H9 (cell line): ENCODE measurements around the gene CD4. TPM values are rescaled to one million over a fixed set of nuclear protein-coding genes. Genes with fewer than 3 reads are reported as not detected.
A peak's percentile ranks its signal among the peaks of the same experiment; 100 is the strongest.

Source experiments
- DNase-seq: peaks from one replicate; pipeline ENCODE4 v3.0.0-alpha.2; 2017
- H2AFZ ChIP-seq: one replicate; pipeline ENCODE4 v1.6.1; 2013; ENCODE audit warnings: mild to moderate bottlenecking, low read length, control low read depth, moderate library complexity
- H2AK5ac ChIP-seq: 2 replicates; pipeline ENCODE4 v1.6.1; 2013; ENCODE audit warnings: low read length, control low read depth, mixed read lengths; ENCODE audit not compliant: insufficient read length
- H2BK120ac ChIP-seq: one replicate; pipeline ENCODE4 v1.6.1; 2013; ENCODE audit warnings: low read depth, mild to moderate bottlenecking, low read length, control low read depth, inconsistent platforms; ENCODE audit not compliant: poor library complexity, severe bottlenecking
- H2BK12ac ChIP-seq: 2 replicates; pipeline ENCODE4 v1.6.1; 2013; ENCODE audit warnings: low read length, control low read depth, mixed read lengths, low read depth; ENCODE audit not compliant: insufficient read length
- H2BK15ac ChIP-seq: 2 replicates; pipeline ENCODE4 v1.6.1; 2013; ENCODE audit warnings: low read depth, low read length, control low read depth
- H2BK20ac ChIP-seq: one replicate; pipeline ENCODE4 v1.6.1; 2013; ENCODE audit warnings: low read depth, mild to moderate bottlenecking, low read length, control low read depth, inconsistent platforms; ENCODE audit not compliant: poor library complexity, severe bottlenecking
- H2BK5ac ChIP-seq: 2 replicates; pipeline ENCODE4 v1.6.1; 2013; ENCODE audit warnings: low read length, control low read depth, mixed read lengths; ENCODE audit not compliant: insufficient read length
- H3K14ac ChIP-seq: 2 replicates; pipeline ENCODE4 v1.6.1; 2013; ENCODE audit warnings: low read length, control low read depth; ENCODE audit not compliant: insufficient read depth
- H3K18ac ChIP-seq: 2 replicates; pipeline ENCODE4 v1.6.1; 2013; ENCODE audit warnings: low read depth, mild to moderate bottlenecking, mixed read lengths, low read length, control low read depth; ENCODE audit not compliant: insufficient read length
- H3K23ac ChIP-seq: 2 replicates; pipeline ENCODE4 v1.6.1; 2013; ENCODE audit warnings: low read length, control low read depth, mixed read lengths, low read depth; ENCODE audit not compliant: insufficient read length
- H3K23me2 ChIP-seq: 2 replicates; pipeline ENCODE4 v1.6.1; 2013; ENCODE audit warnings: low read depth, mild to moderate bottlenecking, mixed read lengths, low read length, control low read depth; ENCODE audit not compliant: insufficient read length, poor library complexity, severe bottlenecking
- H3K27ac ChIP-seq: 2 replicates; pipeline ENCODE4 v1.5.1; 2013; ENCODE audit warnings: low read length, control low read depth, mixed read lengths, low read depth; ENCODE audit not compliant: insufficient read length
- H3K27me3 ChIP-seq: 2 replicates; pipeline ENCODE4 v1.6.1; 2013; ENCODE audit warnings: low read length, control low read depth, inconsistent platforms; ENCODE audit not compliant: insufficient read depth
- H3K4ac ChIP-seq: 2 replicates; pipeline ENCODE4 v1.6.1; 2013; ENCODE audit warnings: low read depth, mild to moderate bottlenecking, control low read depth, inconsistent platforms, low read length, moderate library complexity
- H3K4me1 ChIP-seq: 2 replicates; pipeline ENCODE4 v1.6.1; 2013; ENCODE audit warnings: low read length, control low read depth, inconsistent platforms; ENCODE audit not compliant: insufficient read depth
- H3K4me2 ChIP-seq: 2 replicates; pipeline ENCODE4 v1.6.1; 2013; ENCODE audit warnings: low read length, control low read depth, mixed read lengths; ENCODE audit not compliant: insufficient read length, insufficient read depth
- H3K56ac ChIP-seq: 2 replicates; pipeline ENCODE4 v1.6.1; 2013; ENCODE audit warnings: low read depth, mild to moderate bottlenecking, mixed read lengths, low read length, control low read depth; ENCODE audit not compliant: insufficient read length
- H3K79me1 ChIP-seq: 2 replicates; pipeline ENCODE4 v1.6.1; 2013; ENCODE audit warnings: low read depth, mild to moderate bottlenecking, moderate library complexity, low read length, control low read depth, inconsistent platforms; ENCODE audit not compliant: insufficient read depth, poor library complexity, severe bottlenecking
- H3K79me2 ChIP-seq: 2 replicates; pipeline ENCODE4 v1.6.1; 2013; ENCODE audit warnings: low read length, control low read depth, inconsistent platforms; ENCODE audit not compliant: insufficient read depth
- H3K9ac ChIP-seq: 2 replicates; pipeline ENCODE4 v1.6.1; 2013; ENCODE audit warnings: low read length, control low read depth, mixed read lengths; ENCODE audit not compliant: insufficient read length; ENCODE audit errors: extremely low read depth
- H3K9me3 ChIP-seq: one replicate; pipeline ENCODE4 v1.6.1; 2013; ENCODE audit warnings: low read depth, low read length, inconsistent platforms; ENCODE audit not compliant: control insufficient read depth
- H3T11ph ChIP-seq: one replicate; pipeline ENCODE4 v1.6.1; 2013; ENCODE audit warnings: mild to moderate bottlenecking, low read length, control low read depth, inconsistent platforms
- H4K20me1 ChIP-seq: one replicate; pipeline ENCODE4 v1.6.1; 2013; ENCODE audit not compliant: control insufficient read depth, insufficient read length, insufficient read depth
- H4K5ac ChIP-seq: 2 replicates; pipeline ENCODE4 v1.6.1; 2013; ENCODE audit warnings: low read depth, mild to moderate bottlenecking, mixed read lengths, low read length, control low read depth; ENCODE audit not compliant: insufficient read length
- H4K8ac ChIP-seq: replicated peaks from 2 replicates; pipeline ENCODE4 v1.6.1; 2013; ENCODE audit warnings: low read length, control low read depth, mixed read lengths, low read depth; ENCODE audit not compliant: insufficient read length
- H4K91ac ChIP-seq: 2 replicates; pipeline ENCODE4 v1.6.1; 2013; ENCODE audit warnings: low read depth, mild to moderate bottlenecking, moderate library complexity, mixed read lengths, low read length, control low read depth; ENCODE audit not compliant: insufficient read length
- H3K27ac Mint-ChIP-seq, 3 experiments: 2 replicates in 2 of 3; 3 replicates in 1 of 3; pipeline ENCODE4 v1.8.0; 2020 to 2021; ENCODE audit warnings: mixed read lengths in 3 of 3, mild to moderate bottlenecking in 1 of 3, moderate library complexity in 1 of 3
- H3K27me3 Mint-ChIP-seq: 2 replicates; pipeline ENCODE4 v1.8.0; 2021; ENCODE audit warnings: low read depth, mild to moderate bottlenecking, moderate library complexity, mixed read lengths
- H3K36me3 Mint-ChIP-seq, 3 experiments: 2 replicates in 2 of 3; 3 replicates in 1 of 3; pipeline ENCODE4 v1.8.0; 2020 to 2021; ENCODE audit warnings: low read depth in 3 of 3, mixed read lengths in 3 of 3; ENCODE audit not compliant: insufficient read depth in 1 of 3
- H3K4me1 Mint-ChIP-seq, 2 experiments: 2 replicates each; pipeline ENCODE4 v1.8.0; 2020; ENCODE audit warnings: mixed read lengths in 2 of 2
- H3K4me3 Mint-ChIP-seq, 2 experiments: 2 replicates in 1 of 2; 3 replicates in 1 of 2; pipeline ENCODE4 v1.8.0; 2020 to 2021; ENCODE audit warnings: mild to moderate bottlenecking in 2 of 2, mixed read lengths in 2 of 2, moderate library complexity in 1 of 2
- H3K9me3 Mint-ChIP-seq, 2 experiments: 2 replicates in 1 of 2; 3 replicates in 1 of 2; pipeline ENCODE4 v1.8.0; 2020; ENCODE audit warnings: mild to moderate bottlenecking in 2 of 2, mixed read lengths in 2 of 2, moderate library complexity in 1 of 2
- CTCF ChIP-seq: fragments of 200-600 bp; sonication (generic); conservative IDR thresholded peaks from 3 replicates; pipeline ENCODE4 v1.8.0; 2021; ENCODE audit warnings: antibody characterized with exemption, mild to moderate bottlenecking
- WGBS: extraction: QIAGEN DNeasy Blood & Tissue Kit; methylation state at CpG from one replicate; pipeline ENCODE4 v1.1.7; 2013; ENCODE audit warnings: missing lambda C conversion rate, low lambda C conversion rate, mixed read lengths; ENCODE audit not compliant: insufficient read length; ENCODE audit errors: extremely low coverage; 5-methylcytosine and 5-hydroxymethylcytosine counted together
- total RNA-seq: library from RNA; stranded (reverse); gene quantifications from 2 replicates; pipeline ENCODE4 v1.2.1, GENCODE V29; 2021

Gene CD4
- total RNA-seq, 1 experiment from 2014 or later = 1.1 TPM

GRCh38 chr12:6779708-6780432 is 9.5 kb upstream of the CD4 start:
- H2AK5ac ChIP-seq = no peak overlapping the region
- no peak overlapping the region for H4K8ac ChIP-seq

More at GRCh38 chr12:6779708-6780432, 9.5 kb upstream of the CD4 start:
- Histone ChIP-seq H4K91ac (no peak overlapping the region), H3K9ac (no peak overlapping the region), H3K18ac (no peak overlapping the region), H3K56ac (no peak overlapping the region), H2BK20ac (no peak overlapping the region), H2BK15ac (no peak overlapping the region), H3K27me3 (peaks cover 2% of the 10 kb centered on the region; the same call in 1 of the 2 replicates), H4K5ac (no peak overlapping the region), H3K27ac (no peak overlapping the region), H3K4me2 (no peak overlapping the region), H3K4ac (no peak overlapping the region), H2BK12ac (no peak overlapping the region), H2AFZ (no peak overlapping the region), H3K79me2 (no peaks in the 10 kb centered on the region), H2BK5ac (no peak overlapping the region), H3K79me1 (no peaks in the 10 kb centered on the region), H4K20me1 (no peaks in the 10 kb centered on the region), H3T11ph (no peak overlapping the region), H3K14ac (no peak overlapping the region), H2BK120ac (no peak overlapping the region), H3K23me2 (peaks cover 10% of the 10 kb centered on the region), H3K23ac (no peak overlapping the region), H3K4me1 (no peaks in the 10 kb centered on the region), H3K9me3 (no peaks in the 10 kb centered on the region)
- TF ChIP-seq CTCF = no peak
- peaks cover 4 to 17% (median 16%) of the 10 kb centered on the region in 3 experiments; a peak in 6 of 7 replicates for H3K36me3 Mint-ChIP-seq
- DNase-seq = no peak
- no CpG with 5 or more reads among the region's 6 CpGs for WGBS
- H3K9me3 Mint-ChIP-seq = no peaks in the 10 kb centered on the region
- peak overlapping the region in 2 of 3 experiments; percentile 10 to 18; a peak in 1 of 7 replicates for H3K27ac Mint-ChIP-seq
- H3K4me3 Mint-ChIP-seq = no peak overlapping the region
- peaks cover 27 to 35% of the 10 kb centered on the region in 2 experiments for H3K4me1 Mint-ChIP-seq
- peaks cover 35% of the 10 kb centered on the region for H3K27me3 Mint-ChIP-seq
